Mesenchymal stem cell (in vitro differentiated cells and primary cell): ENCODE results near the gene CHTF8.
A peak's percentile ranks its signal among the peaks of the same experiment; 100 is the strongest.
"Not testable (repeated sequence)": the region's sequence is repeated elsewhere in the genome, so short reads cannot be mapped to it uniquely, and the experiment has no call there.

Experiments used
- DNase-seq: peaks from one replicate; pipeline ENCODE4 v3.0.0-alpha.2; 2013
- H2AFZ ChIP-seq: one replicate; pipeline ENCODE4 v1.6.1; 2013; ENCODE audit warnings: low read depth, mild to moderate bottlenecking, control low read depth, inconsistent platforms, low read length, moderate library complexity
- H2AK5ac ChIP-seq: 2 replicates; pipeline ENCODE4 v1.6.1; 2013; ENCODE audit warnings: low read length, moderate library complexity, mild to moderate bottlenecking, inconsistent platforms; ENCODE audit not compliant: severe bottlenecking
- H2BK120ac ChIP-seq: one replicate; pipeline ENCODE4 v1.6.1; 2013; ENCODE audit warnings: low read depth, mild to moderate bottlenecking, inconsistent platforms, low read length, moderate library complexity
- H2BK12ac ChIP-seq, 2 experiments: one replicate each; pipeline ENCODE4 v1.6.1; 2013; ENCODE audit warnings: inconsistent platforms in 2 of 2, low read length in 2 of 2, mild to moderate bottlenecking in 2 of 2, moderate library complexity in 2 of 2, control low read depth in 1 of 2
- H2BK15ac ChIP-seq: one replicate; pipeline ENCODE4 v1.6.1; 2013; ENCODE audit warnings: mild to moderate bottlenecking, low read depth, inconsistent platforms; ENCODE audit not compliant: poor library complexity, severe bottlenecking
- H2BK5ac ChIP-seq: 2 replicates; pipeline ENCODE4 v1.6.1; 2013; ENCODE audit warnings: low read depth, mild to moderate bottlenecking, low read length, control low read depth, inconsistent platforms; ENCODE audit not compliant: poor library complexity, severe bottlenecking
- H3K14ac ChIP-seq, 2 experiments: one replicate each; pipeline ENCODE4 v1.6.1; 2013; ENCODE audit warnings: inconsistent platforms in 2 of 2, low read length in 2 of 2, control low read depth in 1 of 2, mild to moderate bottlenecking in 1 of 2, moderate library complexity in 1 of 2
- H3K18ac ChIP-seq, 2 experiments: one replicate each; pipeline ENCODE4 v1.6.1; 2013; ENCODE audit warnings: inconsistent platforms in 2 of 2, low read length in 2 of 2, control low read depth in 1 of 2, low read depth in 1 of 2, mild to moderate bottlenecking in 1 of 2
- H3K23ac ChIP-seq, 2 experiments: one replicate each; pipeline ENCODE4 v1.6.1; 2013; ENCODE audit warnings: inconsistent platforms in 2 of 2, low read length in 2 of 2, mild to moderate bottlenecking in 2 of 2, moderate library complexity in 2 of 2, control low read depth in 1 of 2
- H3K27ac ChIP-seq: 2 replicates; pipeline ENCODE4 v1.5.1; 2013; ENCODE audit warnings: mild to moderate bottlenecking, moderate library complexity, low read length, control low read depth, inconsistent platforms; ENCODE audit not compliant: poor library complexity, severe bottlenecking
- H3K27me3 ChIP-seq, 2 experiments: 2 replicates each; pipeline versions ENCODE4 v1.6.1 to v1.7.0; 2013; ENCODE audit warnings: low read length in 2 of 2, mild to moderate bottlenecking in 2 of 2, moderate library complexity in 2 of 2, control low read depth in 1 of 2, inconsistent platforms in 1 of 2; ENCODE audit not compliant: control insufficient read depth in 1 of 2, insufficient read depth in 1 of 2
- H3K36me3 ChIP-seq, 2 experiments: 2 replicates each; pipeline versions ENCODE4 v1.6.1 to v1.7.0; 2013; ENCODE audit warnings: low read length in 2 of 2, control low read depth in 1 of 2, inconsistent platforms in 1 of 2, low read depth in 1 of 2, mild to moderate bottlenecking in 1 of 2; ENCODE audit not compliant: insufficient read depth in 2 of 2, control insufficient read depth in 1 of 2
- H3K4ac ChIP-seq, 2 experiments: one replicate each; pipeline ENCODE4 v1.6.1; 2013; ENCODE audit warnings: inconsistent platforms in 2 of 2, low read length in 2 of 2, mild to moderate bottlenecking in 2 of 2, moderate library complexity in 2 of 2, control low read depth in 1 of 2, low read depth in 1 of 2
- H3K4me1 ChIP-seq: 2 replicates; pipeline ENCODE4 v1.6.1; 2013; ENCODE audit warnings: low read depth, low read length, control low read depth; ENCODE audit not compliant: control insufficient read depth, insufficient read depth
- H3K4me2 ChIP-seq: 2 replicates; pipeline ENCODE4 v1.6.1; 2013; ENCODE audit warnings: low read length, mild to moderate bottlenecking, inconsistent platforms; ENCODE audit not compliant: poor library complexity, severe bottlenecking
- H3K4me3 ChIP-seq, 2 experiments: 2 replicates each; pipeline versions ENCODE4 v1.5.1 to v1.7.0; 2013; ENCODE audit warnings: low read length in 2 of 2, mild to moderate bottlenecking in 2 of 2, control low read depth in 1 of 2, low read depth in 1 of 2; ENCODE audit not compliant: insufficient read depth in 1 of 2
- H3K79me1 ChIP-seq: replicated peaks from 2 replicates; pipeline ENCODE4 v1.6.1; 2013; ENCODE audit warnings: mild to moderate bottlenecking, control low read depth, low read length, inconsistent platforms; ENCODE audit not compliant: poor library complexity, severe bottlenecking
- H3K9ac ChIP-seq: 2 replicates; pipeline ENCODE4 v1.7.0; 2013; ENCODE audit warnings: mild to moderate bottlenecking, low read length, moderate library complexity
- H3K9me3 ChIP-seq: 2 replicates; pipeline ENCODE4 v1.7.0; 2013; ENCODE audit warnings: mild to moderate bottlenecking, low read length; ENCODE audit not compliant: control insufficient read depth
- H4K8ac ChIP-seq: one replicate; pipeline ENCODE4 v1.6.1; 2013; ENCODE audit warnings: inconsistent platforms, mild to moderate bottlenecking, low read length, moderate library complexity
- H4K91ac ChIP-seq: one replicate; pipeline ENCODE4 v1.6.1; 2013; ENCODE audit warnings: mild to moderate bottlenecking, low read length, inconsistent platforms
- WGBS: methylation state at CpG from one replicate; pipeline ENCODE4 v1.1.7; 2013; ENCODE audit warnings: mixed read lengths; 5-methylcytosine and 5-hydroxymethylcytosine counted together

The CHTF8 gene

DNA sequence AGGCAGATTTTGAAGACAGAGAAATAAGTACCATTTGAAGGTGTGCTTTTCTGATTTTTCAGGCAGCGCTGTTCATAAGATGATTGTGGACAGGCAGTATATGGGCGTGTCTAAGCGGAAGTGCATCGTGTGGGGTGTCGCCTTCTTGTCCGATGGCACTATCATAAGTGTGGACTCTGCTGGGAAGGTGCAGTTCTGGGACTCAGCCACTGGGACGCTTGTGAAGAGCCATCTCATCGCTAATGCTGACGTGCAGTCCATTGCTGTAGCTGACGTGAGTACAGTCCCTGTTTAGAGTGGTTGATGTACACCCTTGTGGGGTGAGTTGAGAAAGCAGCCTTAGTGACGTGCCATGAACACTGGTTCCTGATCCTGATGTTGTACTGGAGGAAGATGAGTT, 10.7 kb upstream of the CHTF8 start:
- Histone ChIP-seq H3K9me3 (no peaks in the 10 kb centered on the region), H2BK120ac (no peak overlapping the region), H3K4me3 (no peak overlapping the region), H2BK5ac (no peak overlapping the region), H3K18ac (no peak overlapping the region), H2BK15ac (no peak overlapping the region), H4K8ac (no peak overlapping the region), H3K23ac (no peak overlapping the region), H3K79me1 (peaks cover 19% of the 10 kb centered on the region), H2AFZ (no peak overlapping the region), H3K4me2 (no peak overlapping the region), H3K4me1 (peaks cover 5% of the 10 kb centered on the region), H3K14ac (no peak overlapping the region), H3K27me3 (no peaks in the 10 kb centered on the region), H3K9ac (no peak overlapping the region), H4K91ac (no peak overlapping the region), H2BK12ac (no peak overlapping the region), H3K36me3 (peaks cover 27 to 66% of the 10 kb centered on the region in 2 experiments), H3K27ac (no peak overlapping the region), H2AK5ac (no peak overlapping the region), H3K4ac (no peak overlapping the region)
- 95% methylated on average over 11 of the region's 11 CpGs for WGBS
- DNase-seq: peak; percentile 28

DNA sequence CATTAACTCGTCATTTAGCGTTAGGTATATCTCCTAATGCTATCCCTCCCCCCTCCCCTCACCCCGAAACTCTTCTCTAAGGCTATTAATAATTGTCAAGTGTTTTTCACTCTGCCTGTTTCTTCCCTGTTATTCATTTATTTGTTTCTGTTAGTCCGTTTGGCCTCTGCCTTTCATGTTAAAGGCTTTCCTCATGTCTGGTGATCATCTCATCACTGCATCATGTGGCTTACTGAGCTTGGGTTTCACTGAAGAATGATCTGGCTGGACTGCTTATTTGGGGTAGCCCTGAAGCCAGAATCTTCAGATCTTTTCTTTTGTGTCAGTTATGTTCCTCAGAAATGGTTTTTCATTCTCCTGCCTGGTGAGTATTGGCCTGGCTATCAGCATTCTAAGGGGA, 9.5 kb upstream of the CHTF8 start:
- H2BK15ac ChIP-seq: no peak overlapping the region
- no peak overlapping the region for H2BK12ac ChIP-seq
- H3K9ac ChIP-seq: no peak overlapping the region
- no peak overlapping the region for H3K4me3 ChIP-seq
- no peak overlapping the region for H2AFZ ChIP-seq
- no peaks in the 10 kb centered on the region for H3K9me3 ChIP-seq
- no peak for DNase-seq
- H3K18ac ChIP-seq: no peak overlapping the region
- no peak overlapping the region for H3K14ac ChIP-seq
- 100% methylated on average over 2 of the region's 4 CpGs for WGBS
- no peaks in the 10 kb centered on the region for H3K27me3 ChIP-seq
- H3K4ac ChIP-seq: no peak overlapping the region
- peaks cover 23% of the 10 kb centered on the region for H3K79me1 ChIP-seq
- peaks cover 28 to 73% of the 10 kb centered on the region in 2 experiments for H3K36me3 ChIP-seq
- no peak overlapping the region for H2BK5ac ChIP-seq
- H2AK5ac ChIP-seq: peak overlapping the region; percentile 6
- H3K4me1 ChIP-seq: peaks cover 5% of the 10 kb centered on the region
- peak overlapping the region; percentile 84 for H3K27ac ChIP-seq
- no peak overlapping the region for H4K91ac ChIP-seq
- peak overlapping the region; percentile 28 for H3K4me2 ChIP-seq
- no peak overlapping the region for H3K23ac ChIP-seq
- H4K8ac ChIP-seq: no peak overlapping the region
- H2BK120ac ChIP-seq: no peak overlapping the region

DNA sequence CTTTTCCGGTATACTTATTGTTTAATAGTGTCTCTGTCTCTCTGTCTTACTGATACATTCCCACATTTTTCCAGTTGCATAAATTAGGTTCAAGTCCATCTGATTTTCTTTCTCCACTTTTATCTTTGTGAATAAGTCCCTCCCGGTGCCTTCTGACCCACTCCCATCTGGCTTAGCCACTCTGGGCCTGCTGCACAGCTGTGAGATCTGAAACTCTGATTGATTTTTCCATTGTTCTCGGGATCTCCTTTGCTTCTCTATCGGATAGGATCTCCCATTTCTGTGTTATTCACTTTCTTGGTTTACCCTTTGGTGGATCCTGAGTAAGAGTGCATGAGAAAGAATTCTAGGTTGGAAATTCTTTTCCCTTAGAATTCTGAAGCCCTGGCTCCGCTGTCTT, 8.6 kb upstream of the CHTF8 start:
- H4K8ac ChIP-seq: no peak overlapping the region
- no peak overlapping the region for H2BK15ac ChIP-seq
- H3K4ac ChIP-seq: no peak overlapping the region
- H3K79me1 ChIP-seq: peaks cover 23% of the 10 kb centered on the region
- no peak overlapping the region for H2AK5ac ChIP-seq
- no peak overlapping the region for H2AFZ ChIP-seq
- no peak overlapping the region for H4K91ac ChIP-seq
- H2BK5ac ChIP-seq: no peak overlapping the region
- no peak for DNase-seq
- H3K18ac ChIP-seq: no peak overlapping the region
- H2BK12ac ChIP-seq: no peak overlapping the region
- H3K4me3 ChIP-seq: no peak overlapping the region
- no peak overlapping the region for H3K4me2 ChIP-seq
- peaks cover 5% of the 10 kb centered on the region for H3K4me1 ChIP-seq
- no peak overlapping the region for H3K14ac ChIP-seq
- WGBS: 93% methylated on average over 5 of the region's 5 CpGs
- no peaks in the 10 kb centered on the region for H3K27me3 ChIP-seq
- no peak overlapping the region for H2BK120ac ChIP-seq
- peak overlapping the region; percentile 19 for H3K9ac ChIP-seq
- no peak overlapping the region for H3K27ac ChIP-seq
- H3K23ac ChIP-seq: no peak overlapping the region
- H3K36me3 ChIP-seq: peaks cover 28 to 78% of the 10 kb centered on the region in 2 experiments
- no peaks in the 10 kb centered on the region for H3K9me3 ChIP-seq

DNA sequence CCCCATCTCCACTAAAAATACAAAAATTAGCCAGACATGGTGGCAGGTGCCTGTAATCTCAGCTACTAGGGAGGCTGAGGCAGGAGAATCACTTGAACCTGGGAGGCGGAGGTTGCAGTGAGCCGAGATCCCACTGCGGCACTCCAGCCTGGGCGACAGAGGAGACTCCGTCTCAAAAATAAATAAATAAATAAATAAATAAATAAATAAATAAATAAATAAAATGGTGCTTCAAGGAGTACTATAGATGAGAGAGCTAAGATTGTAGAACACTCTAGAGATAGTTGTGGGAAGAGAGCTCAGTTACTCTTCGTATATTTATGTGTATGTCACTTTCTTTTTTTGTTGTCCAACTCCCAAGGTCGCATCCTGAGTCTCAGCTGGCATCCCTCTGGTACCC, 7.1 kb upstream of the CHTF8 start:
- H4K91ac ChIP-seq, H3K27me3 ChIP-seq: not testable (repeated sequence)

More for the DNA sequence above, 7.1 kb upstream of the CHTF8 start:
- H4K8ac ChIP-seq, H2BK5ac ChIP-seq, H3K18ac ChIP-seq, H3K4me1 ChIP-seq, DNase-seq, H3K14ac ChIP-seq, H2BK15ac ChIP-seq, H3K4ac ChIP-seq, H3K23ac ChIP-seq, H3K9me3 ChIP-seq, H2BK12ac ChIP-seq, H2AK5ac ChIP-seq, H2BK120ac ChIP-seq, H3K9ac ChIP-seq, H3K27ac ChIP-seq, H2AFZ ChIP-seq, H3K4me3 ChIP-seq, H3K4me2 ChIP-seq: not testable (repeated sequence)
- H3K79me1 ChIP-seq: peaks cover 21% of the 10 kb centered on the region
- WGBS: 100% methylated on average over 3 of the region's 7 CpGs
- H3K36me3 ChIP-seq: peaks cover 28 to 82% of the 10 kb centered on the region in 2 experiments
